Measurements from ENCODE around the gene CRELD2. TPM values are rescaled to one million over a fixed set of nuclear protein-coding genes. Genes with fewer than 3 reads are reported as not detected.
"Not testable (repeated sequence)": the region's sequence is repeated elsewhere in the genome, so short reads cannot be mapped to it uniquely, and the experiment has no call there.

CRELD2 gene
- total and polyA plus RNA-seq, 2 of the 8 experiments (the other 6 are each of a cell fraction or from before 2014, with no cell fraction given): 24.5 to 36.6 TPM

GRCh38 chr22:49944399-49944891 is 26.0 kb downstream of the CRELD2 start (continued):
- TF ChIP-seq NRF1 (IDR thresholded peaks at IDR 0.05; ENCODE audit: low read depth, low read length): no peak

- not testable (repeated sequence) for H3K79me1 ChIP-seq (ENCODE audit: low read depth, low read length); DNase-seq (ENCODE audit: low read depth in 1 of 2, low spot score in 2 of 2); H2BK12ac ChIP-seq (ENCODE audit: low read depth, low read length); H4K8ac ChIP-seq (ENCODE audit: extremely low read depth, insufficient read depth, low read length); H3K4ac ChIP-seq (replicated peaks; ENCODE audit: insufficient read length, low read depth, low read length); H4K20me1 ChIP-seq (replicated peaks in 1 of 2; ENCODE audit: control insufficient read depth in 1 of 2, insufficient read depth in 2 of 2, low read length in 2 of 2); H3K4me3 ChIP-seq (ENCODE audit: extremely low read depth in 1 of 4, insufficient read depth in 2 of 4, low read depth in 3 of 4, low read length in 4 of 4); H3K23me2 ChIP-seq (ENCODE audit: low read depth, low read length); H3K4me2 ChIP-seq (ENCODE audit: insufficient read depth in 1 of 2, low read depth in 2 of 2, low read length in 2 of 2); H3K27me3 ChIP-seq (replicated peaks in 1 of 4; ENCODE audit: control insufficient read depth in 3 of 4, extremely low read depth in 1 of 4, insufficient read depth in 3 of 4, low read length in 3 of 4); H3K79me2 ChIP-seq (ENCODE audit: control insufficient read depth in 1 of 2, insufficient read depth in 2 of 2, low read length in 2 of 2); H3K23ac ChIP-seq (ENCODE audit: insufficient read length); H3K27ac ChIP-seq (ENCODE audit: low read depth, low read length); H4K5ac ChIP-seq (ENCODE audit: insufficient read length, low read depth, low read length); FAIRE-seq; H3K18ac ChIP-seq (ENCODE audit: extremely low read depth, low read length); H3K56ac ChIP-seq (replicated peaks; ENCODE audit: insufficient read length, low read depth, low read length); H2BK20ac ChIP-seq (ENCODE audit: low read length); H3K14ac ChIP-seq (ENCODE audit: insufficient read length); H2AK5ac ChIP-seq (ENCODE audit: low read depth, low read length); H3K9ac ChIP-seq (replicated peaks in 1 of 4; ENCODE audit: extremely low read depth in 1 of 4, low read depth in 3 of 4, low read length in 3 of 4); H2AFZ ChIP-seq (ENCODE audit: low read length); H2BK5ac ChIP-seq (ENCODE audit: low read depth, low read length); H2BK15ac ChIP-seq (ENCODE audit: low read length); H4K91ac ChIP-seq (replicated peaks; ENCODE audit: insufficient read length, low read length); H3K9me3 ChIP-seq (ENCODE audit: insufficient read depth in 2 of 2, low read depth in 1 of 2, low read length in 1 of 2); H3K36me3 ChIP-seq (ENCODE audit: control insufficient read depth in 2 of 4, insufficient read depth in 4 of 4, low read length in 3 of 4); H2BK120ac ChIP-seq (replicated peaks; ENCODE audit: low read depth, low read length)
- ChIA-PET POLR2A (ENCODE audit: partially characterized antibody) (interaction anchor here (2.1 kb wide), 1 partner anchor 11 kb away, joined by 7 read pairs; no protein-coding TSS in a partner anchor), CTCF (ENCODE audit: partially characterized antibody) (interaction anchor here (1.2 to 1.5 kb wide), 2 partner anchors 22 to 48 kb away, joined by 3 to 5 read pairs; no protein-coding TSS in a partner anchor)
- 81% methylated on average over 6 of the region's 17 CpGs; no CpG with 5 or more reads in 1 of the 2 experiments for WGBS, 2 experiments (ENCODE audit: extremely low coverage in 1 of 2, insufficient coverage in 1 of 2, insufficient read length in 1 of 2, insufficient replicate concordance in 2 of 2, low coverage in 1 of 2, low lambda C conversion rate in 2 of 2, missing lambda C conversion rate in 1 of 2)
- peaks cover 0 to 20% (median 10%) of the 10 kb centered on the region in 4 experiments; a peak in 5 of 7 replicates for H3K4me1 ChIP-seq (replicated peaks in 1 of 4; ENCODE audit: control insufficient read depth in 3 of 4, insufficient read depth in 4 of 4, low read length in 3 of 4)
These were observed 26.8 kb downstream of the CRELD2 start for GRCh38 chr22:49945042-49945794.
